Hepatic stellate cell (primary cell): Measurements from ENCODE around the gene ODF2.

Source experiments
- DNase-seq: peaks from one replicate; pipeline ENCODE4 v3.0.0; 2011; ENCODE audit warnings: low spot score

ODF2 gene

DNA sequence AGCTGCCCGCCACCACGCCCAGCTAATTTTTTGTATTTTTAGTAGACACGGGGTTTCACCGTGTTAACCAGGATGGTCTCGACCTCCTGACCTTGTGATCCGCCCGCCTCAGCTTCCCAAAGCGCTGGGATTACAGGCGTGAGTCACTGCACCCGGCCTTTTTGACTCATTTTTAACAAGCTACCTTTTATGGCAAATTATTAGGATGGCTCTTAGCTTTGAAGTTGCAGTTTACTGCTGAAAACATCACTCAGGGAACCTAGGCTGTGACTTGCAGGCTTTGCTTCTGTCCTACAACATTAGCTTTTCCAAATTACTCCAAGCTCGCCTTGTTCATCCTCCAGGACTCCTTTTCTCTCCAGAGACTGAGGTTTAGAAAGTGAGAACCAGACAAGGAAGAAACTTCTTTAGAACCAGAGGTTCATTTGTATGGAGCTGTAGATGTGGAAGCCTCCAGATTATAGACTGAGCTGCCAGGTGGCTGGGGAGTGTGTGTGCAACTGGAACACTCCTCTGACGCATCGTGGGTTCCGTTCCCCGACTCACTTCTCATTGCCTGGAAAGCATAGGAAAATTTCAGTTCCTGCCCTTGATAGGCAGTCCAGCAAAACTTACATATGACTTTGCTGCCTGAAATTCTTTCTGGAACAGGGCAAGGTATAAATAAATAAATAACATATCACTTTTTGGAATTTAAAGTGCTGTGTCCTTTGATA lies 72.8 kb downstream of the ODF2 start:
- DNase-seq, result no peak

DNA sequence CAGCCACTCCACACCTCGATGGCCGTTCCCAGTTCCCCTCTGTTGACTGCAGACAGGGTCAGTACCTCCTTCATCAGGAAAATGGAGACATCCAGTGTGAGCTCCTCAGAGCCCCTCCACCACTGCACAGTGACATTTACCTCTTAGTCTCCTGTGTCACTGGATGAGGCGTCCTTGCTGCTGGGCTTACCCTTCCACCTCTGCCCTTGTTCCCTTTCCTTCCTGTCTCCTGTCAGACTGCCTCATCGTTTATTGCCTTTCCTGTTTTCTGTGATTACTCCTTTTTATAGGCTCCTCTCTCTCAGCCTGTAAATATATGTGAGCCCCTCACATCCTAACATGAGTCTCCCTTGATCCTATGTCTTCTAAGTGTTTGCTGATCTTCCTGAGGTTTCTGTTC lies 73.4 kb downstream of the ODF2 start:
- DNase-seq, result no peak

DNA sequence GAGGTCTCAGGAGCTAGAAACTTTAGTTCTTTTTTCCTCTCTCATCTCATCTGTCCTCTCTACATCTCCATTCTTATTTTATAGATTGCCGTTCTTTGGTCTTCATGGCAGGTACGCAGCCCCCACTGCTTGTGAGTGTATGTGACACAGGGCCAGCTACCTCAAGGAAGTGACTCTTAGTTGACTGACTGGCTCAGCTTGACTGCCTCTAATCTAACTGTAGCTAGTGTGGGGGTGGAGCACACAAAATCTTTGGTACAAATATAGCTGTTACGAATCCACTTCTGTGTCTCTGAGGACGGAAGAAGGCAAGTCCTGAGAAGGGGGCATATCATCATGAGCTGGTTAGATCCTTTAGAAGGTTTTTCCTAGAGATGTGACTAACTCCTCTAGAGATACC lies 76.8 kb downstream of the ODF2 start:
- no peak for DNase-seq

DNA sequence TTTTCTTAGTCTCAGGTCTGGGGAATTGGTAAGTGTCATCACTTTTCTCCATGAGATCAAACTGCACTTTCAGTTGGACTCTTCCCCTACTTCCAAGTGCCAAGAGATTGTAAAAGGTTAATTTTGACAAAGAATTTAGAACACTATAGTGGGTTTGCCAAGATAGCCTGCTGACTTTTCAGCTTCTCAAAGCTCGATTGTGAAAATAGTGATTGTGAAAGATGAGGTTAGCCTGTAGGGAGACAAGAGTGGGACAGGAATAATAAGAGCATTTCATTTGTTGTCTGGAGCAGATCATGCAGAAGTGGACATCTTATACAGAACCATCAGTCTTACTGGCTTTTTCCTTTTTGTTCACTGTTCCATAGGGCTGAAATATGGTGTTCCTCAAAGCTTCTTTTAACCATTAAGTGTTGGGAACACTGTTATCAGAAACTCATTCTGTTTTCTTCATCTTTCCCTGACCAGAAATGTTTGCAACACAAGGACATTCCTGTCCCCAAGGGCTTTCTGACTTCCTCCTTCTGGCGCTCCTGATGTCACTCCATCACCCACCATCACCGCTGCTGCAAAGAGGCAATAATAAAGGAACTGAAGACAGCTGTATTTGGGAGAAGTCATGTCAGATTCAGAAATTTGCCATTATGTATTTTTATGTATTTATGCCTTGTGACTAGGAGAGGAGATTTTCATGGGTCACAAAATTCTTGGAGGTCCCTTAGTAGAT lies 85.0 kb downstream of the ODF2 start:
- no peak for DNase-seq

DNA sequence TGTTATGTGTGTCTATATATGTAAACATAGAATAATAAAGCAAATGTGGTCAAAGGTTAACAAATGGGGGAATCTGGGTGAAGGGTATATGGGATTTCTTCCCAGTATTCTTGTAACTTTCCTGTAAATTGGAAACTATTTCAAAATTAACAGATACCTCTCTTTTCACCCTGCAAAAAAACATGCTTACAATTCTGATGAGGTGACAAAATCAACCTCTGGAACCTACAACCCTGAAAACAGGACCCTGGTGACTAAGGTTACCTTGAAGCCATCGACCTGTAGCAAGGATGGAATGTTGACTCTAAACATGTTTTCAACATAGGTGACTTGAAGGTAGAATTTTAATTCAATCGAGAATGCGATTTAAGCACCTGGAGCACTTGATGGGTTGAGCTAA lies 90.7 kb downstream of the ODF2 start:
- no peak for DNase-seq

DNA sequence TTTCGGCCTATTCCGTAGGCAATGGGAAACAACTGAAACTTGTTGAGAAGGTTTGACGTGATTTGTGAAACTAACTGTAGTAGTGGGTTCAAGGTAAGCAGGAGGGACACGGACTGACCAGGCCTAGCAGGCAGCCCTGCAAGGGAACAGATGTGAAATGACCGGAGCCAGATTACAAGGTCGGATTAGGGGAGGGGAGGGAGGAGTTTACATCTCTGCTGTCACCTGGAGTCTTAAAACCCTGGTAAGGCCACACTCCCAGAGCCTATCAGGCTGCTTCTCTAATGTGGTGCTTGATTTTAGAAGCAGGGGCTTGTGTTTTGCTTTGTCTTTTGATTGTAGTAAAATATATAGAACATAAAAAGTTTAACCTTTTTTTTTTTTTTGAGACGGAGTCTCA lies 93.1 kb downstream of the ODF2 start:
- no peak for DNase-seq

DNA sequence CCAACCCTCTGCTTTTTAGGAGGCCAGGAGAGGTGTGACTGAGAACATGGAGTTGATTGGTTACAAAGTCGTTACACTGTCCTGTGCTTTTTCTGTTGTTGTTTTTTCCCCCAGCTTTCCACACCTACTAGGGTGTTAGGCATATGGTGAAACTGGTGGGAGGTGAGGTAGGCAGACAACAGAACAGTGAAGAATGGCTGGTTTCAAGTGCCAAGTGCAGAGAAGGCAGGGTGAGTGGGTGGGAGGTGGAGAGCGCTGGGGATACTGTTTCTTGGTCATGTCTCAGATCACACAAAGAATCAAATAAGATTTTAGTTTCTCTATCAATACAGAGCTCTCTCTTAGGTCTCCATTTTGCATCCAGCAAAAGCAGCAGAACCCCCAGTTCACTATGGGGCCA lies 94.4 kb downstream of the ODF2 start:
- no peak for DNase-seq
